GM18520 (cell line): Measurements from ENCODE around the gene STK11IP.
"Not testable (repeated sequence)": the region's sequence is repeated elsewhere in the genome, so short reads cannot be mapped to it uniquely, and the experiment has no call there.

Experiments used
- ATAC-seq: cut with Tn5 transposase; IDR thresholded peaks from one replicate; pipeline ENCODE4 v1.9.1; 2021; ENCODE audit not compliant: unreplicated experiment

Gene STK11IP

GRCh38 chr2:219644801-219645480 lies 47.3 kb downstream of the STK11IP start:
- ATAC-seq: no peak

- no peak for ATAC-seq
Measured at GRCh38 chr2:219645631-219646527, 48.2 kb downstream of the STK11IP start.

- ATAC-seq: no peak
Measured at GRCh38 chr2:219648176-219648575, 50.5 kb downstream of the STK11IP start.

- ATAC-seq: no peak
Measured at GRCh38 chr2:219648963-219649362, 51.3 kb downstream of the STK11IP start.

GRCh38 chr2:219650426-219651248 lies 53.0 kb downstream of the STK11IP start:
- ATAC-seq: no peak

GRCh38 chr2:219651656-219652055 lies 54.0 kb downstream of the STK11IP start:
- not testable (repeated sequence) for ATAC-seq

GRCh38 chr2:219656526-219656925 lies 58.9 kb downstream of the STK11IP start:
- no peak for ATAC-seq

- ATAC-seq: no peak
Measured at GRCh38 chr2:219658196-219658846, 60.7 kb downstream of the STK11IP start.

GRCh38 chr2:219658874-219659273 lies 61.2 kb downstream of the STK11IP start:
- no peak for ATAC-seq

GRCh38 chr2:219661197-219661954 lies 63.7 kb downstream of the STK11IP start:
- peak; percentile 82 for ATAC-seq

- no peak for ATAC-seq
Measured at GRCh38 chr2:219661955-219662395, 64.3 kb downstream of the STK11IP start.

GRCh38 chr2:219662566-219662965 lies 64.9 kb downstream of the STK11IP start:
- ATAC-seq: no peak

- ATAC-seq: no peak
Measured at GRCh38 chr2:219663116-219663762, 65.6 kb downstream of the STK11IP start.

- ATAC-seq: no peak
Measured at GRCh38 chr2:219664041-219664440, 66.4 kb downstream of the STK11IP start.

GRCh38 chr2:219664944-219665343 lies 67.3 kb downstream of the STK11IP start:
- ATAC-seq: no peak

GRCh38 chr2:219665926-219666325 lies 68.3 kb downstream of the STK11IP start:
- ATAC-seq: no peak
